HEK293 (cell line): ENCODE measurements around the gene ZNF446.

Experiments
- GLIS2 ChIP-seq: fragments of 450-650 bp; formaldehyde crosslinking; IDR thresholded peaks from 2 replicates; pipeline ENCODE4 v1.5.1; 2016; ENCODE audit warnings: missing biosample characterization, missing genetic modification characterization
- HOXC10 ChIP-seq: sonication (generic); formaldehyde crosslinking; IDR thresholded peaks from 2 replicates; pipeline ENCODE4 v1.8.1; 2023; ENCODE audit warnings: mild to moderate bottlenecking, missing genetic modification reagents
- IKZF3 ChIP-seq: fragments of 450-650 bp; IDR thresholded peaks from 2 replicates; pipeline ENCODE4 v1.5.0; 2018; ENCODE audit warnings: missing biosample characterization, mild to moderate bottlenecking, missing genetic modification characterization, moderate library complexity
- KLF16 ChIP-seq: fragments of 450-650 bp; formaldehyde crosslinking; IDR thresholded peaks from 2 replicates; pipeline ENCODE4 v1.5.1; 2017; ENCODE audit warnings: missing biosample characterization, missing genetic modification characterization
- KLF9 ChIP-seq: fragments of 450-650 bp; formaldehyde crosslinking; IDR thresholded peaks from 2 replicates; pipeline ENCODE4 v1.5.1; 2016; ENCODE audit warnings: missing biosample characterization, missing genetic modification characterization, low read depth
- OSR2 ChIP-seq: fragments of 450-650 bp; formaldehyde crosslinking; IDR thresholded peaks from 2 replicates; pipeline ENCODE4 v1.5.1; 2016; ENCODE audit warnings: missing biosample characterization, missing genetic modification characterization
- REPIN1 ChIP-seq: fragments of 450-650 bp; formaldehyde crosslinking; IDR thresholded peaks from 2 replicates; pipeline ENCODE4 v1.5.1; 2017; ENCODE audit warnings: missing biosample characterization, missing genetic modification characterization, low read depth
- SCRT1 ChIP-seq: fragments of 450-650 bp; formaldehyde crosslinking; IDR thresholded peaks from 2 replicates; pipeline ENCODE4 v1.5.1; 2016; ENCODE audit warnings: missing biosample characterization, missing genetic modification characterization, borderline replicate concordance
- YY2 ChIP-seq: fragments of 450-650 bp; formaldehyde crosslinking; IDR thresholded peaks from 2 replicates; pipeline ENCODE4 v1.5.1; 2016; ENCODE audit warnings: missing biosample characterization, missing genetic modification characterization
- ZBTB8A ChIP-seq: fragments of 450-650 bp; formaldehyde crosslinking; IDR thresholded peaks from 2 replicates; pipeline ENCODE4 v1.5.1; 2016; ENCODE audit warnings: missing biosample characterization, missing genetic modification characterization
- ZFP3 ChIP-seq: fragments of 450-650 bp; formaldehyde crosslinking; IDR thresholded peaks from 2 replicates; pipeline ENCODE4 v1.5.1; 2016; ENCODE audit warnings: low read depth, missing biosample characterization, missing genetic modification characterization
- ZFP41 ChIP-seq: fragments of 450-650 bp; formaldehyde crosslinking; IDR thresholded peaks from 2 replicates; pipeline ENCODE4 v1.5.1; 2016; ENCODE audit warnings: missing biosample characterization, missing genetic modification characterization, borderline replicate concordance
- ZNF132 ChIP-seq: fragments of 450-650 bp; formaldehyde crosslinking; IDR thresholded peaks from 2 replicates; pipeline ENCODE4 v1.5.1; 2017; ENCODE audit warnings: missing biosample characterization, missing genetic modification characterization, borderline replicate concordance
- ZNF133 ChIP-seq: fragments of 450-650 bp; formaldehyde crosslinking; IDR thresholded peaks from 2 replicates; pipeline ENCODE4 v1.5.1; 2016; ENCODE audit warnings: missing biosample characterization, missing genetic modification characterization
- ZNF146 ChIP-seq: fragments of 450-650 bp; formaldehyde crosslinking; IDR thresholded peaks from 2 replicates; pipeline ENCODE4 v1.5.1; 2016; ENCODE audit warnings: missing biosample characterization, missing genetic modification characterization
- ZNF157 ChIP-seq: fragments of 450-650 bp; formaldehyde crosslinking; IDR thresholded peaks from 2 replicates; pipeline ENCODE4 v1.5.1; 2016; ENCODE audit warnings: missing biosample characterization, missing genetic modification characterization
- ZNF174 ChIP-seq: fragments of 450-650 bp; formaldehyde crosslinking; IDR thresholded peaks from 2 replicates; pipeline ENCODE4 v1.5.0; 2017; ENCODE audit warnings: missing biosample characterization, mild to moderate bottlenecking, missing genetic modification characterization
- ZNF184 ChIP-seq: fragments of 450-650 bp; IDR thresholded peaks from 2 replicates; pipeline ENCODE4 v1.5.1; 2018; ENCODE audit warnings: missing biosample characterization, mild to moderate bottlenecking, missing genetic modification characterization
- ZNF266 ChIP-seq: fragments of 450-650 bp; formaldehyde crosslinking; IDR thresholded peaks from 2 replicates; pipeline ENCODE4 v1.5.1; 2016; ENCODE audit warnings: missing biosample characterization, missing genetic modification characterization, low read depth
- ZNF335 ChIP-seq: fragments of 450-650 bp; formaldehyde crosslinking; conservative IDR thresholded peaks from 2 replicates; pipeline ENCODE4 v1.5.1; 2016; ENCODE audit warnings: missing biosample characterization, missing genetic modification characterization
- ZNF391 ChIP-seq: fragments of 450-650 bp; formaldehyde crosslinking; IDR thresholded peaks from 2 replicates; pipeline ENCODE4 v1.5.1; 2016; ENCODE audit warnings: low read depth, missing biosample characterization, missing genetic modification characterization, borderline replicate concordance
- ZNF510 ChIP-seq: fragments of 450-650 bp; formaldehyde crosslinking; IDR thresholded peaks from 2 replicates; pipeline ENCODE4 v1.5.1; 2018; ENCODE audit warnings: mild to moderate bottlenecking, missing genetic modification characterization, missing biosample characterization; ENCODE audit not compliant: insufficient replicate concordance
- ZNF560 ChIP-seq: fragments of 450-650 bp; formaldehyde crosslinking; IDR thresholded peaks from 2 replicates; pipeline ENCODE4 v1.5.1; 2017; ENCODE audit warnings: missing biosample characterization, missing genetic modification characterization, borderline replicate concordance
- ZNF658 ChIP-seq: fragments of 450-650 bp; formaldehyde crosslinking; IDR thresholded peaks from 2 replicates; pipeline ENCODE4; 2016; ENCODE audit warnings: missing biosample characterization, missing genetic modification characterization
- ZNF692 ChIP-seq: fragments of 450-650 bp; formaldehyde crosslinking; IDR thresholded peaks from 2 replicates; pipeline ENCODE4 v1.5.1; 2016; ENCODE audit warnings: missing biosample characterization, missing genetic modification characterization
- TF ChIP-seq, protein P1 (sequence below): fragments of 450-650 bp; formaldehyde crosslinking; IDR thresholded peaks from 2 replicates; pipeline ENCODE4 v1.5.1; 2016; ENCODE audit warnings: missing biosample characterization, missing genetic modification characterization
- TF ChIP-seq, protein P2 (sequence below): fragments of 450-650 bp; formaldehyde crosslinking; IDR thresholded peaks from 2 replicates; pipeline ENCODE4 v1.5.1; 2016; ENCODE audit warnings: missing biosample characterization, missing genetic modification characterization
- TF ChIP-seq, protein P3 (sequence below): fragments of 450-650 bp; formaldehyde crosslinking; IDR thresholded peaks from 2 replicates; pipeline ENCODE4 v1.5.1; 2016; ENCODE audit warnings: missing biosample characterization, missing genetic modification characterization, borderline replicate concordance

Gene ZNF446

DNA sequence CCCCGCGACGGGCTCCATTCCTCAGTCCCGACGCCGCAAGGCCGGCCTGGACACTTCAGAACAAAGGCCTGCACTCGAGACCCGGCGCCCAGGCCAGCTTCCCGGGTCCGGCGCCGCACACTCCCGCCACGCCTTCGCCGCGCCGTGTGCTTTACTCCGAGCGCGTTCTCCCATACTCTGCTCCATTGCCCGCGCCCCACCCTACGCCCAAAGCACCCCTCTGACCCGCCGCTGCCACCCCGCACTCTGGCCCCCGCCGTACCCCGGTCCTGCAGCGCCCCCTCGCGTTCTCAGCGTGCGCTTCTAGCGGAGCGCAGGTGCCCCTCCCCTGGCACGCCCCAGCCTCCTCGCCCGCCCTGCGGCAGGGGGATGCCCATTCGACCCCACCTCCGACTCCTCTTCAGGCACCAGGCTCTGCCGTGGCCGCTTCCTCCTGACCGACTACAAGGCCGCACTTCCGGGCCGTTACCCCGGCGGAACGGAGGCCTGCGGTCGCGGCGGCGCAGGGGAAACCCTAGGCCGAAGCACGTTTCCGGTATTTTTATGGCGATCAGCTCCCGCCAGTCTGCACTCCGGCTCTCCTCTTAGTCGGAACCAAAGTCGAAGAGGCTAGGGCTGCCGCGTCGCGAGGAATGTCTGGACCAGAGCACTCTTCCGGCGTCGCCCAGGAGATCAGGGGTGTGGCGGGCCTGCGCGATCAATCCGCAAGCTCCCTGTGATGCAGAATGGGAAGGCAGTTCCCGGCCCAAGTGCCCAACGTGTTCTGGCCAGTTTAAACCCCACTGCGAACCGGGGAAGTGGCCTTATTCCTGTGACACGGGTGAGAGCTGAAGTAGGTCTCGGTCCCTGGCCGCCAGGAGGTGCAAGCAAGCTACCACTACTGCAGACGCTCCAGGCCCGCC, 43.5 kb downstream of the ZNF446 start, which contains the start of gene ZBTB45 (continued):
- TF ChIP-seq, protein P1, sequence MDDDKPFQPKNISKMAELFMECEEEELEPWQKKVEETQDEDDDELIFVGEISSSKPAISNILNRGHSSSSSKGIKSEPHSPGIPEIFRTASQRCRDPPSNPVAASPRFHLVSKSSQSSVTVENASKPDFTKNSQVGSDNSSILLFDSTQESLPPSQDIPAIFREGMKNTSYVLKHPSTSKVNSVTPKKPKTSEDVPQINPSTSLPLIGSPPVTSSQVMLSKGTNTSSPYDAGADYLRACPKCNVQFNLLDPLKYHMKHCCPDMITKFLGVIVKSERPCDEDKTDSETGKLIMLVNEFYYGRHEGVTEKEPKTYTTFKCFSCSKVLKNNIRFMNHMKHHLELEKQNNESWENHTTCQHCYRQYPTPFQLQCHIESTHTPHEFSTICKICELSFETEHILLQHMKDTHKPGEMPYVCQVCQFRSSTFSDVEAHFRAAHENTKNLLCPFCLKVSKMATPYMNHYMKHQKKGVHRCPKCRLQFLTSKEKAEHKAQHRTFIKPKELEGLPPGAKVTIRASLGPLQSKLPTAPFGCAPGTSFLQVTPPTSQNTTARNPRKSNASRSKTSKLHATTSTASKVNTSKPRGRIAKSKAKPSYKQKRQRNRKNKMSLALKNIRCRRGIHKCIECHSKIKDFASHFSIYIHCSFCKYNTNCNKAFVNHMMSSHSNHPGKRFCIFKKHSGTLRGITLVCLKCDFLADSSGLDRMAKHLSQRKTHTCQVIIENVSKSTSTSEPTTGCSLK (tag by site-specific recombination): no peak
- TF ChIP-seq YY2 (tag by site-specific recombination) (peak; percentile 96), ZNF174 (tag by site-specific recombination) (no peak), ZNF335 (tag by site-specific recombination) (peak; percentile 96), ZNF266 (tag by site-specific recombination) (no peak), HOXC10 (peak; percentile 100), KLF9 (tag by site-specific recombination) (peak; percentile 96), ZNF157 (tag by site-specific recombination) (no peak), ZNF132 (tag by site-specific recombination) (no peak), ZFP3 (no peak), ZNF510 (tag by site-specific recombination) (no peak), IKZF3 (tag by site-specific recombination) (peak; percentile 58; the same call in 1 of the 2 replicates), OSR2 (tag by site-specific recombination) (peak; percentile 34; the same call in 1 of the 2 replicates), REPIN1 (tag by site-specific recombination) (peak; percentile 88; the same call in 1 of the 2 replicates), SCRT1 (tag by site-specific recombination) (no peak), GLIS2 (tag by site-specific recombination) (peak; percentile 85), ZNF658 (tag by site-specific recombination) (no peak), ZFP41 (tag by site-specific recombination) (no peak), ZNF146 (tag by site-specific recombination) (peak; percentile 62; the same call in 1 of the 2 replicates), ZNF133 (no peak; the same call in 1 of the 2 replicates), ZBTB8A (tag by site-specific recombination) (peak; percentile 96), ZNF560 (tag by site-specific recombination) (no peak), KLF16 (tag by site-specific recombination) (peak; percentile 99), ZNF184 (tag by site-specific recombination) (no peak), ZNF391 (peak; percentile 95), ZNF692 (tag by site-specific recombination) (peak; percentile 94)
- TF ChIP-seq, protein P2, sequence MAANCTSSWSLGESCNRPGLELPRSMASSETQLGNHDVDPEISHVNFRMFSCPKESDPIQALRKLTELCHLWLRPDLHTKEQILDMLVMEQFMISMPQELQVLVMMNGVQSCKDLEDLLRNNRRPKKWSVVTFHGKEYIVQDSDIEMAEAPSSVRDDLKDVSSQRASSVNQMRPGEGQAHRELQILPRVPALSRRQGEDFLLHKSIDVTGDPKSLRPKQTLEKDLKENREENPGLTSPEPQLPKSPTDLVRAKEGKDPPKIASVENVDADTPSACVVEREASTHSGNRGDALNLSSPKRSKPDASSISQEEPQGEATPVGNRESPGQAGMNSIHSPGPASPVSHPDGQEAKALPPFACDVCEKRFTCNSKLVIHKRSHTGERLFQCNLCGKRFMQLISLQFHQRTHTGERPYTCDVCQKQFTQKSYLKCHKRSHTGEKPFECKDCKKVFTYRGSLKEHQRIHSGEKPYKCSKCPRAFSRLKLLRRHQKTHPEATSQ: peak; percentile 90; the same call in 1 of the 2 replicates
- TF ChIP-seq, protein P3, sequence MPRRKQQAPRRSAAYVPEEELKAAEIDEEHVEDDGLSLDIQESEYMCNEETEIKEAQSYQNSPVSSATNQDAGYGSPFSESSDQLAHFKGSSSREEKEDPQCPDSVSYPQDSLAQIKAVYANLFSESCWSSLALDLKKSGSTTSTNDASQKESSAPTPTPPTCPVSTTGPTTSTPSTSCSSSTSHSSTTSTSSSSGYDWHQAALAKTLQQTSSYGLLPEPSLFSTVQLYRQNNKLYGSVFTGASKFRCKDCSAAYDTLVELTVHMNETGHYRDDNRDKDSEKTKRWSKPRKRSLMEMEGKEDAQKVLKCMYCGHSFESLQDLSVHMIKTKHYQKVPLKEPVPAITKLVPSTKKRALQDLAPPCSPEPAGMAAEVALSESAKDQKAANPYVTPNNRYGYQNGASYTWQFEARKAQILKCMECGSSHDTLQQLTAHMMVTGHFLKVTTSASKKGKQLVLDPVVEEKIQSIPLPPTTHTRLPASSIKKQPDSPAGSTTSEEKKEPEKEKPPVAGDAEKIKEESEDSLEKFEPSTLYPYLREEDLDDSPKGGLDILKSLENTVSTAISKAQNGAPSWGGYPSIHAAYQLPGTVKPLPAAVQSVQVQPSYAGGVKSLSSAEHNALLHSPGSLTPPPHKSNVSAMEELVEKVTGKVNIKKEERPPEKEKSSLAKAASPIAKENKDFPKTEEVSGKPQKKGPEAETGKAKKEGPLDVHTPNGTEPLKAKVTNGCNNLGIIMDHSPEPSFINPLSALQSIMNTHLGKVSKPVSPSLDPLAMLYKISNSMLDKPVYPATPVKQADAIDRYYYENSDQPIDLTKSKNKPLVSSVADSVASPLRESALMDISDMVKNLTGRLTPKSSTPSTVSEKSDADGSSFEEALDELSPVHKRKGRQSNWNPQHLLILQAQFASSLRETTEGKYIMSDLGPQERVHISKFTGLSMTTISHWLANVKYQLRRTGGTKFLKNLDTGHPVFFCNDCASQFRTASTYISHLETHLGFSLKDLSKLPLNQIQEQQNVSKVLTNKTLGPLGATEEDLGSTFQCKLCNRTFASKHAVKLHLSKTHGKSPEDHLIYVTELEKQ (tag by site-specific recombination): peak; percentile 64; the same call in 1 of the 2 replicates
